GM23338 (cell line): Measurements from ENCODE around the gene MT1F. TPM values are rescaled to one million over a fixed set of nuclear protein-coding genes. Genes with fewer than 3 reads are reported as not detected.
A peak's percentile ranks its signal among the peaks of the same experiment; 100 is the strongest.

Experiments used
- ATAC-seq: fragments of 200-7000 bp; cut with Tn5 transposase; 3 replicates; pipeline ENCODE4 v1.9.1; 2020
- DNase-seq: peaks from one replicate; pipeline ENCODE4 v3.0.0-alpha.2; 2015; ENCODE audit warnings: low spot score
- H2AFZ ChIP-seq: fragments of 200-600 bp; sonication (generic); 2 replicates; pipeline ENCODE4 v1.8.0; 2016; ENCODE audit warnings: antibody characterized with exemption, mild to moderate bottlenecking, moderate library complexity
- H3F3A ChIP-seq: fragments of 200-600 bp; sonication (generic); replicated peaks from 2 replicates; pipeline ENCODE4 v1.8.0; 2017; ENCODE audit warnings: antibody characterized with exemption, mixed run types, low read depth
- H3K27ac ChIP-seq: fragments of 200-600 bp; sonication (generic); 2 replicates; pipeline ENCODE4 v1.6.1; 2016; ENCODE audit warnings: low read depth
- H3K27me3 ChIP-seq: fragments of 200-600 bp; sonication (generic); 2 replicates; pipeline ENCODE4 v1.8.0; 2016; ENCODE audit warnings: mild to moderate bottlenecking, mixed run types, moderate library complexity; ENCODE audit not compliant: insufficient read depth
- H3K36me3 ChIP-seq: fragments of 200-600 bp; sonication (generic); 2 replicates; pipeline ENCODE4 v1.8.0; 2016; ENCODE audit warnings: mild to moderate bottlenecking; ENCODE audit not compliant: insufficient read depth
- H3K4me1 ChIP-seq: fragments of 200-600 bp; sonication (generic); 2 replicates; pipeline ENCODE4 v1.8.0; 2016; ENCODE audit warnings: mild to moderate bottlenecking, moderate library complexity; ENCODE audit not compliant: insufficient read depth
- H3K4me2 ChIP-seq: fragments of 200-600 bp; sonication (generic); 2 replicates; pipeline ENCODE4 v1.7.1; 2017; ENCODE audit warnings: mixed run types
- H3K4me3 ChIP-seq: fragments of 200-600 bp; sonication (generic); 2 replicates; pipeline ENCODE4 v1.6.1; 2016; ENCODE audit warnings: mixed run types
- H3K79me2 ChIP-seq: fragments of 200-600 bp; sonication (generic); replicated peaks from 2 replicates; pipeline ENCODE4 v1.8.0; 2017; ENCODE audit warnings: mild to moderate bottlenecking; ENCODE audit not compliant: insufficient read depth
- H3K9me2 ChIP-seq: fragments of 200-600 bp; sonication (generic); 2 replicates; pipeline ENCODE4 v1.8.0; 2017; ENCODE audit not compliant: insufficient read depth
- H4K20me1 ChIP-seq: fragments of 200-600 bp; sonication (generic); replicated peaks from 2 replicates; pipeline ENCODE4 v1.8.0; 2017; ENCODE audit warnings: mild to moderate bottlenecking; ENCODE audit not compliant: insufficient read depth
- H3K27ac Mint-ChIP-seq: 2 replicates; pipeline ENCODE4 v1.8.0; 2020; ENCODE audit warnings: inconsistent platforms, mild to moderate bottlenecking, moderate library complexity, mixed read lengths
- H3K27me3 Mint-ChIP-seq: 3 replicates; pipeline ENCODE4 v1.8.0; 2022; ENCODE audit warnings: low read depth, mild to moderate bottlenecking, moderate library complexity, mixed read lengths, inconsistent platforms; ENCODE audit not compliant: insufficient read depth, poor library complexity
- H3K36me3 Mint-ChIP-seq: 3 replicates; pipeline ENCODE4 v1.8.0; 2021; ENCODE audit warnings: low read depth, mild to moderate bottlenecking, inconsistent platforms, moderate library complexity, mixed read lengths
- H3K4me1 Mint-ChIP-seq: 3 replicates; pipeline ENCODE4 v1.8.0; 2020; ENCODE audit warnings: mild to moderate bottlenecking, inconsistent platforms, mixed read lengths
- H3K4me3 Mint-ChIP-seq: 3 replicates; pipeline ENCODE4 v1.8.0; 2021; ENCODE audit warnings: moderate library complexity, mild to moderate bottlenecking, inconsistent platforms, mixed read lengths
- H3K9me3 Mint-ChIP-seq: 3 replicates; pipeline ENCODE4 v1.8.0; 2020; ENCODE audit warnings: moderate library complexity, mild to moderate bottlenecking, inconsistent platforms, mixed read lengths
- CREB1 ChIP-seq: fragments of 250-450 bp; sonication (Bioruptor Pico); IDR thresholded peaks from 2 replicates; pipeline ENCODE4 v1.5.0; 2020; ENCODE audit warnings: low read depth, mild to moderate bottlenecking, moderate library complexity
- EZH2 ChIP-seq: fragments of 200-600 bp; sonication (generic); IDR thresholded peaks from one replicate; pipeline ENCODE4 v1.8.0; 2017; ENCODE audit warnings: antibody characterized with exemption, mild to moderate bottlenecking, low read depth; ENCODE audit not compliant: unreplicated experiment
- JUNB ChIP-seq: IDR thresholded peaks from one replicate; pipeline ENCODE4 v1.6.1; 2016; ENCODE audit warnings: antibody characterized with exemption; ENCODE audit not compliant: unreplicated experiment
- NANOG ChIP-seq: IDR thresholded peaks from 2 replicates; pipeline ENCODE4 v1.6.1; 2016; ENCODE audit warnings: antibody characterized with exemption, borderline replicate concordance
- POLR2AphosphoS5 ChIP-seq: IDR thresholded peaks from 2 replicates; pipeline ENCODE4 v1.6.1; 2016; ENCODE audit warnings: antibody characterized with exemption, low read depth
- ZNF114 ChIP-seq: fragments of 250-450 bp; sonication (Bioruptor Pico); IDR thresholded peaks from 2 replicates; pipeline ENCODE4 v1.5.0; 2020; ENCODE audit warnings: mild to moderate bottlenecking, moderate library complexity
- polyA plus RNA-seq: library from polyadenylated mRNA; unstranded; fragments of >200 nt; fragmentation: Nextera tagmentation; extraction: Ambion mirVana; gene quantifications from 2 replicates; pipeline ENCODE4 v1.2.1, GENCODE V29; 2016
- total RNA-seq: library from RNA; depleted of rRNA; stranded (reverse); fragments of >200 nt; shearing (Covaris generic); gene quantifications from 2 replicates; pipeline ENCODE4 v1.2.3, GENCODE V29; 2014
- TF ChIP-seq, protein P1 (sequence below): IDR thresholded peaks from 2 replicates; pipeline ENCODE4 v1.6.1; 2016; ENCODE audit warnings: antibody characterized with exemption
- TF ChIP-seq, protein P2 (sequence below), 2 experiments: fragments of 200-600 bp in 1 of 2; sonication (generic) in 1 of 2; conservative IDR thresholded peaks; 2 replicates each; pipeline versions ENCODE4 v1.5.1 to v1.6.1; 2016 to 2017; ENCODE audit warnings: antibody characterized with exemption in 2 of 2, low read depth in 2 of 2, mild to moderate bottlenecking in 2 of 2, moderate library complexity in 1 of 2
- TF ChIP-seq, protein P3 (sequence below): fragments of 250-450 bp; sonication (Bioruptor Pico); IDR thresholded peaks from 2 replicates; pipeline ENCODE4 v1.5.0; 2020; ENCODE audit warnings: mild to moderate bottlenecking, moderate library complexity
- TF ChIP-seq, protein P4 (sequence below): IDR thresholded peaks from one replicate; pipeline ENCODE4 v1.6.1; 2018; ENCODE audit warnings: antibody characterized with exemption; ENCODE audit not compliant: unreplicated experiment

Gene MT1F
- total and polyA plus RNA-seq, 2 experiments from 2014 or later: 7.4 to 107 TPM

DNA sequence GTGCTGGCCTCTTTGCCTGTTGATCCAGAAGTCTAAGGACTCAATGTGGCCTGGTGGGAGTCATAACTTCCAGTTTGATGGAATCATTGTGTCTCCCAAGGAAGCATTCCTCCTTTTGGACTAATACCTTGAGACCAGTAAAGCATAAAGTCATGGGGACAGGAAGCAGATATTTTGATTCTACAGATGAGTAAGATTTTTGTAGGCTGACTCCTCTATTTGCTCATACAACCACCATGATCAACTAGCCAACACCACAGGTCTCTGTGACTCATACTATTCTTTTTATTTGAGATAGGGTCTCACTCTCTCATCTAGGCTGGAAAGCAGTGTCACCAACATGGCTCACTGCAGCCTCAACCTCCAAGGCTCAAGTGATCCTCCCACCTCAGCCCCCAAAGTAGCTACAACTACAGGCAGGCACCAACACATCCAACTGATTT, 43.2 kb upstream of the MT1F start:
- peaks cover 72% of the 10 kb centered on the region for H3K27me3 Mint-ChIP-seq
- ATAC-seq: no peak
- Histone ChIP-seq H3K4me1 (peaks cover 38% of the 10 kb centered on the region), H2AFZ (no peak overlapping the region), H3K36me3 (no peaks in the 10 kb centered on the region), H3F3A (peaks cover 6% of the 10 kb centered on the region; the same call in 1 of the 2 replicates), H3K4me3 (no peak overlapping the region), H3K9me2 (no peaks in the 10 kb centered on the region), H3K79me2 (no peaks in the 10 kb centered on the region), H3K27ac (no peak overlapping the region), H4K20me1 (0 out of 2 replicates have a peak, but pooled peaks cover 9% of the 10 kb centered on the region), H3K4me2 (no peak overlapping the region), H3K27me3 (peaks cover 99% of the 10 kb centered on the region)
- no peak for DNase-seq
- TF ChIP-seq EZH2: peak; percentile 28
- no peak for TF ChIP-seq ZNF114
- H3K4me3 Mint-ChIP-seq: no peak overlapping the region
- H3K27ac Mint-ChIP-seq: no peak overlapping the region
- H3K4me1 Mint-ChIP-seq: peaks cover 29% of the 10 kb centered on the region
- H3K9me3 Mint-ChIP-seq: no peaks in the 10 kb centered on the region
- H3K36me3 Mint-ChIP-seq: peaks cover 1% of the 10 kb centered on the region; the same call in 1 of the 3 replicates

DNA sequence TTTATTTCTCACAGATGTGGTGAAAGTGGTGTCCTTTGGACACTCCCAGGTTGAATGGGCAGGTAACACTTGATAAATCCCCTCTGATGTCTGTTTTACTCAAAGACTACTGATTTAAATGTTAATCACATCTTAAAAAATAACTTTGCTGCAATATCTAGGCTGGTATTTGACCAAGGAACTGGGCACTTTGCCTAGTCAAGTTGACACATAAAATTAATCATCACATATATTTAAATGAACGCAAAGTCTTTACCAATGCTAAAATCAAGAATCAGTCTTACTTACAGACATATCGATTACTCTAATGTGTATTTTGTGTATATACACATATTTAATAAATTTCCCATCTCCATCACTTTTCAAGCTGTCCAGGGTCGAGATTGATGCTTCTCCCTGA, 42.4 kb upstream of the MT1F start:
- Histone ChIP-seq H3K4me3 (no peak overlapping the region), H3K4me2 (no peak overlapping the region), H2AFZ (no peak overlapping the region), H3K27me3 (peaks cover 99% of the 10 kb centered on the region), H3K9me2 (no peaks in the 10 kb centered on the region), H3F3A (0 out of 2 replicates have a peak, but pooled peaks cover 4% of the 10 kb centered on the region), H4K20me1 (0 out of 2 replicates have a peak, but pooled peaks cover 9% of the 10 kb centered on the region), H3K79me2 (no peaks in the 10 kb centered on the region), H3K36me3 (no peaks in the 10 kb centered on the region), H3K4me1 (peaks cover 30% of the 10 kb centered on the region), H3K27ac (no peak overlapping the region)
- H3K4me3 Mint-ChIP-seq: no peak overlapping the region
- H3K27me3 Mint-ChIP-seq: peaks cover 72% of the 10 kb centered on the region
- peaks cover 28% of the 10 kb centered on the region for H3K4me1 Mint-ChIP-seq
- ATAC-seq (no peak), DNase-seq (no peak)
- H3K27ac Mint-ChIP-seq: no peak overlapping the region
- H3K9me3 Mint-ChIP-seq: no peaks in the 10 kb centered on the region
- no peaks in the 10 kb centered on the region for H3K36me3 Mint-ChIP-seq
- TF ChIP-seq, protein P1, sequence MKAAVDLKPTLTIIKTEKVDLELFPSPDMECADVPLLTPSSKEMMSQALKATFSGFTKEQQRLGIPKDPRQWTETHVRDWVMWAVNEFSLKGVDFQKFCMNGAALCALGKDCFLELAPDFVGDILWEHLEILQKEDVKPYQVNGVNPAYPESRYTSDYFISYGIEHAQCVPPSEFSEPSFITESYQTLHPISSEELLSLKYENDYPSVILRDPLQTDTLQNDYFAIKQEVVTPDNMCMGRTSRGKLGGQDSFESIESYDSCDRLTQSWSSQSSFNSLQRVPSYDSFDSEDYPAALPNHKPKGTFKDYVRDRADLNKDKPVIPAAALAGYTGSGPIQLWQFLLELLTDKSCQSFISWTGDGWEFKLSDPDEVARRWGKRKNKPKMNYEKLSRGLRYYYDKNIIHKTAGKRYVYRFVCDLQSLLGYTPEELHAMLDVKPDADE: no peak
- TF ChIP-seq CREB1 (CRISPR knock-in tag): no peak
- TF ChIP-seq, protein P2, sequence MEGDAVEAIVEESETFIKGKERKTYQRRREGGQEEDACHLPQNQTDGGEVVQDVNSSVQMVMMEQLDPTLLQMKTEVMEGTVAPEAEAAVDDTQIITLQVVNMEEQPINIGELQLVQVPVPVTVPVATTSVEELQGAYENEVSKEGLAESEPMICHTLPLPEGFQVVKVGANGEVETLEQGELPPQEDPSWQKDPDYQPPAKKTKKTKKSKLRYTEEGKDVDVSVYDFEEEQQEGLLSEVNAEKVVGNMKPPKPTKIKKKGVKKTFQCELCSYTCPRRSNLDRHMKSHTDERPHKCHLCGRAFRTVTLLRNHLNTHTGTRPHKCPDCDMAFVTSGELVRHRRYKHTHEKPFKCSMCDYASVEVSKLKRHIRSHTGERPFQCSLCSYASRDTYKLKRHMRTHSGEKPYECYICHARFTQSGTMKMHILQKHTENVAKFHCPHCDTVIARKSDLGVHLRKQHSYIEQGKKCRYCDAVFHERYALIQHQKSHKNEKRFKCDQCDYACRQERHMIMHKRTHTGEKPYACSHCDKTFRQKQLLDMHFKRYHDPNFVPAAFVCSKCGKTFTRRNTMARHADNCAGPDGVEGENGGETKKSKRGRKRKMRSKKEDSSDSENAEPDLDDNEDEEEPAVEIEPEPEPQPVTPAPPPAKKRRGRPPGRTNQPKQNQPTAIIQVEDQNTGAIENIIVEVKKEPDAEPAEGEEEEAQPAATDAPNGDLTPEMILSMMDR (conservative IDR thresholded peaks at IDR 0.05; ENCODE audit: low read depth in 2 of 2): no peak
- TF ChIP-seq JUNB: no peak
- TF ChIP-seq NANOG: no peak
- no peak for TF ChIP-seq POLR2AphosphoS5
- TF ChIP-seq, protein P3, sequence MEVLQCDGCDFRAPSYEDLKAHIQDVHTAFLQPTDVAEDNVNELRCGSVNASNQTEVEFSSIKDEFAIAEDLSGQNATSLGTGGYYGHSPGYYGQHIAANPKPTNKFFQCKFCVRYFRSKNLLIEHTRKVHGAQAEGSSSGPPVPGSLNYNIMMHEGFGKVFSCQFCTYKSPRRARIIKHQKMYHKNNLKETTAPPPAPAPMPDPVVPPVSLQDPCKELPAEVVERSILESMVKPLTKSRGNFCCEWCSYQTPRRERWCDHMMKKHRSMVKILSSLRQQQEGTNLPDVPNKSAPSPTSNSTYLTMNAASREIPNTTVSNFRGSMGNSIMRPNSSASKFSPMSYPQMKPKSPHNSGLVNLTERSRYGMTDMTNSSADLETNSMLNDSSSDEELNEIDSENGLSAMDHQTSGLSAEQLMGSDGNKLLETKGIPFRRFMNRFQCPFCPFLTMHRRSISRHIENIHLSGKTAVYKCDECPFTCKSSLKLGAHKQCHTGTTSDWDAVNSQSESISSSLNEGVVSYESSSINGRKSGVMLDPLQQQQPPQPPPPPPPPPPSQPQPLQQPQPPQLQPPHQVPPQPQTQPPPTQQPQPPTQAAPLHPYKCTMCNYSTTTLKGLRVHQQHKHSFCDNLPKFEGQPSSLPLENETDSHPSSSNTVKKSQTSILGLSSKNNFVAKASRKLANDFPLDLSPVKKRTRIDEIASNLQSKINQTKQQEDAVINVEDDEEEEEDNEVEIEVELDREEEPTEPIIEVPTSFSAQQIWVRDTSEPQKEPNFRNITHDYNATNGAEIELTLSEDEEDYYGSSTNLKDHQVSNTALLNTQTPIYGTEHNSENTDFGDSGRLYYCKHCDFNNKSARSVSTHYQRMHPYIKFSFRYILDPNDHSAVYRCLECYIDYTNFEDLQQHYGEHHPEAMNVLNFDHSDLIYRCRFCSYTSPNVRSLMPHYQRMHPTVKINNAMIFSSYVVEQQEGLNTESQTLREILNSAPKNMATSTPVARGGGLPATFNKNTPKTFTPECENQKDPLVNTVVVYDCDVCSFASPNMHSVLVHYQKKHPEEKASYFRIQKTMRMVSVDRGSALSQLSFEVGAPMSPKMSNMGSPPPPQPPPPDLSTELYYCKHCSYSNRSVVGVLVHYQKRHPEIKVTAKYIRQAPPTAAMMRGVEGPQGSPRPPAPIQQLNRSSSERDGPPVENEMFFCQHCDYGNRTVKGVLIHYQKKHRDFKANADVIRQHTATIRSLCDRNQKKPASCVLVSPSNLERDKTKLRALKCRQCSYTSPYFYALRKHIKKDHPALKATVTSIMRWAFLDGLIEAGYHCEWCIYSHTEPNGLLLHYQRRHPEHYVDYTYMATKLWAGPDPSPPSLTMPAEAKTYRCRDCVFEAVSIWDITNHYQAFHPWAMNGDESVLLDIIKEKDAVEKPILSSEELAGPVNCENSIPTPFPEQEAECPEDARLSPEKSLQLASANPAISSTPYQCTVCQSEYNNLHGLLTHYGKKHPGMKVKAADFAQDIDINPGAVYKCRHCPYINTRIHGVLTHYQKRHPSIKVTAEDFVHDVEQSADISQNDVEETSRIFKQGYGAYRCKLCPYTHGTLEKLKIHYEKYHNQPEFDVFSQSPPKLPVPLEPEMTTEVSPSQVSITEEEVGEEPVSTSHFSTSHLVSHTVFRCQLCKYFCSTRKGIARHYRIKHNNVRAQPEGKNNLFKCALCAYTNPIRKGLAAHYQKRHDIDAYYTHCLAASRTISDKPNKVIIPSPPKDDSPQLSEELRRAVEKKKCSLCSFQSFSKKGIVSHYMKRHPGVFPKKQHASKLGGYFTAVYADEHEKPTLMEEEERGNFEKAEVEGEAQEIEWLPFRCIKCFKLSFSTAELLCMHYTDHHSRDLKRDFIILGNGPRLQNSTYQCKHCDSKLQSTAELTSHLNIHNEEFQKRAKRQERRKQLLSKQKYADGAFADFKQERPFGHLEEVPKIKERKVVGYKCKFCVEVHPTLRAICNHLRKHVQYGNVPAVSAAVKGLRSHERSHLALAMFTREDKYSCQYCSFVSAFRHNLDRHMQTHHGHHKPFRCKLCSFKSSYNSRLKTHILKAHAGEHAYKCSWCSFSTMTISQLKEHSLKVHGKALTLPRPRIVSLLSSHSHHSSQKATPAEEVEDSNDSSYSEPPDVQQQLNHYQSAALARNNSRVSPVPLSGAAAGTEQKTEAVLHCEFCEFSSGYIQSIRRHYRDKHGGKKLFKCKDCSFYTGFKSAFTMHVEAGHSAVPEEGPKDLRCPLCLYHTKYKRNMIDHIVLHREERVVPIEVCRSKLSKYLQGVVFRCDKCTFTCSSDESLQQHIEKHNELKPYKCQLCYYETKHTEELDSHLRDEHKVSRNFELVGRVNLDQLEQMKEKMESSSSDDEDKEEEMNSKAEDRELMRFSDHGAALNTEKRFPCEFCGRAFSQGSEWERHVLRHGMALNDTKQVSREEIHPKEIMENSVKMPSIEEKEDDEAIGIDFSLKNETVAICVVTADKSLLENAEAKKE (CRISPR knock-in tag): no peak
- TF ChIP-seq, protein P4, sequence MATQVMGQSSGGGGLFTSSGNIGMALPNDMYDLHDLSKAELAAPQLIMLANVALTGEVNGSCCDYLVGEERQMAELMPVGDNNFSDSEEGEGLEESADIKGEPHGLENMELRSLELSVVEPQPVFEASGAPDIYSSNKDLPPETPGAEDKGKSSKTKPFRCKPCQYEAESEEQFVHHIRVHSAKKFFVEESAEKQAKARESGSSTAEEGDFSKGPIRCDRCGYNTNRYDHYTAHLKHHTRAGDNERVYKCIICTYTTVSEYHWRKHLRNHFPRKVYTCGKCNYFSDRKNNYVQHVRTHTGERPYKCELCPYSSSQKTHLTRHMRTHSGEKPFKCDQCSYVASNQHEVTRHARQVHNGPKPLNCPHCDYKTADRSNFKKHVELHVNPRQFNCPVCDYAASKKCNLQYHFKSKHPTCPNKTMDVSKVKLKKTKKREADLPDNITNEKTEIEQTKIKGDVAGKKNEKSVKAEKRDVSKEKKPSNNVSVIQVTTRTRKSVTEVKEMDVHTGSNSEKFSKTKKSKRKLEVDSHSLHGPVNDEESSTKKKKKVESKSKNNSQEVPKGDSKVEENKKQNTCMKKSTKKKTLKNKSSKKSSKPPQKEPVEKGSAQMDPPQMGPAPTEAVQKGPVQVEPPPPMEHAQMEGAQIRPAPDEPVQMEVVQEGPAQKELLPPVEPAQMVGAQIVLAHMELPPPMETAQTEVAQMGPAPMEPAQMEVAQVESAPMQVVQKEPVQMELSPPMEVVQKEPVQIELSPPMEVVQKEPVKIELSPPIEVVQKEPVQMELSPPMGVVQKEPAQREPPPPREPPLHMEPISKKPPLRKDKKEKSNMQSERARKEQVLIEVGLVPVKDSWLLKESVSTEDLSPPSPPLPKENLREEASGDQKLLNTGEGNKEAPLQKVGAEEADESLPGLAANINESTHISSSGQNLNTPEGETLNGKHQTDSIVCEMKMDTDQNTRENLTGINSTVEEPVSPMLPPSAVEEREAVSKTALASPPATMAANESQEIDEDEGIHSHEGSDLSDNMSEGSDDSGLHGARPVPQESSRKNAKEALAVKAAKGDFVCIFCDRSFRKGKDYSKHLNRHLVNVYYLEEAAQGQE: no peak
